HCT116 (cell line): ENCODE results near the gene MYOG. TPM values are rescaled to one million over a fixed set of nuclear protein-coding genes. Genes with fewer than 3 reads are reported as not detected.

ENCODE experiments used
- ATAC-seq: fragments of 200-7000 bp; cut with Tn5 transposase; 2 replicates; pipeline ENCODE4 v1.9.1; 2020; ENCODE audit warnings: mild to moderate bottlenecking, moderate library complexity
- BruUV-seq: library from RNA; stranded (reverse); fragments of 400-500 nt; replicated peaks from 2 replicates; lab custom pipeline; 2021; lab: Mats Ljungman, UMichigan
- CTCF ChIA-PET: fragments of 300-600 bp; sonication (Branson Sonifier 250); formaldehyde crosslinking; loops from one replicate; lab custom pipeline; 2021; ENCODE audit warnings: antibody characterized with exemption; lab: Charles Lee
- POLR2A ChIA-PET: fragments of 300-600, 350-600 bp; sonication (Branson Sonifier 250); formaldehyde crosslinking; loops from one replicate; lab custom pipeline; 2021; ENCODE audit warnings: antibody characterized with exemption; lab: Charles Lee
- RAD21 ChIA-PET, 2 experiments: fragments of 300-600 bp; sonication (Branson Sonifier 250); formaldehyde crosslinking; loops; one replicate each; lab custom pipeline; 2023; ENCODE audit warnings: low total read pairs in 2 of 2; ENCODE audit not compliant: uncharacterized antibody in 2 of 2, unreplicated experiment in 2 of 2, low non-redundant PET in 1 of 2; lab: Charles Lee
- DNase-seq: peaks from one replicate; pipeline ENCODE4 v3.0.0-alpha.2; 2010; ENCODE audit warnings: low read depth, low spot score
- H2AFZ ChIP-seq: fragments of 200-600 bp; shearing (Covaris generic), sonication (generic); 2 replicates; pipeline ENCODE4 v1.6.1; 2017; ENCODE audit warnings: low read depth, mixed run types, mixed read lengths, antibody characterized with exemption, low read length; ENCODE audit not compliant: poor library complexity, severe bottlenecking
- H3K27ac ChIP-seq: 2 replicates; pipeline ENCODE4 v1.5.1; 2012; ENCODE audit warnings: low read depth, low read length
- H3K27me3 ChIP-seq: fragments of 200-600 bp; sonication (generic); 2 replicates; pipeline ENCODE4 v1.6.1; 2016; ENCODE audit warnings: mixed run types, low read length, mixed read lengths; ENCODE audit not compliant: insufficient read depth
- H3K36me3 ChIP-seq, 2 experiments: fragments of 200-500 bp in 1 of 2; fragments of 200-600 bp in 1 of 2; sonication (Bioruptor generic) in 1 of 2; sonication (generic) in 1 of 2; 2 replicates each; pipeline versions ENCODE4 v1.5.1 to v1.6.1; 2014 to 2016; ENCODE audit warnings: low read length in 2 of 2, inconsistent platforms in 1 of 2, mixed read lengths in 1 of 2, mixed run types in 1 of 2; ENCODE audit not compliant: insufficient read depth in 2 of 2, control insufficient read depth in 1 of 2
- H3K4me1 ChIP-seq, 2 experiments: fragments of 200-600 bp in 1 of 2; sonication (generic) in 1 of 2; 2 replicates each; pipeline versions ENCODE4 v1.5.1 to v1.6.1; 2012 to 2017; ENCODE audit warnings: low read length in 2 of 2, inconsistent platforms in 1 of 2, mild to moderate bottlenecking in 1 of 2, mixed read lengths in 1 of 2, mixed run types in 1 of 2, moderate library complexity in 1 of 2; ENCODE audit not compliant: insufficient read depth in 2 of 2, control insufficient read depth in 1 of 2
- H3K4me2 ChIP-seq: fragments of 200-600 bp; sonication (generic); 2 replicates; pipeline ENCODE4 v1.6.1; 2017; ENCODE audit warnings: mixed run types, low read length, mixed read lengths
- H3K4me3 ChIP-seq, 2 experiments: fragments of 200-600 bp in 1 of 2; sonication (generic) in 1 of 2; replicated peaks in 1 of 2; 2 replicates each; pipeline ENCODE4 v1.5.1; 2011 to 2016; ENCODE audit warnings: low read length in 2 of 2, control low read depth in 1 of 2, low read depth in 1 of 2, mild to moderate bottlenecking in 1 of 2, mixed read lengths in 1 of 2, mixed run types in 1 of 2
- H3K79me2 ChIP-seq: fragments of 200-600 bp; sonication (generic); 2 replicates; pipeline ENCODE4 v1.6.1; 2017; ENCODE audit warnings: mild to moderate bottlenecking, mixed run types, low read length, moderate library complexity, mixed read lengths; ENCODE audit not compliant: insufficient read depth
- H3K9ac ChIP-seq: fragments of 200-600 bp; sonication (generic); 2 replicates; pipeline ENCODE4 v1.6.1; 2016; ENCODE audit warnings: low read length, mixed read lengths
- H3K9me2 ChIP-seq: fragments of 200-600 bp; sonication (generic), shearing (Covaris generic); 2 replicates; pipeline ENCODE4 v1.6.1; 2017; ENCODE audit warnings: mixed run types, mild to moderate bottlenecking, moderate library complexity; ENCODE audit not compliant: insufficient read depth
- H3K9me3 ChIP-seq, 2 experiments: fragments of 200-500 bp in 1 of 2; fragments of 200-600 bp in 1 of 2; sonication (Bioruptor generic) in 1 of 2; sonication (generic) in 1 of 2; 2 replicates each; pipeline ENCODE4 v1.6.1; 2014 to 2017; ENCODE audit warnings: low read length in 2 of 2, mixed read lengths in 2 of 2, inconsistent platforms in 1 of 2, low read depth in 1 of 2, mild to moderate bottlenecking in 1 of 2, mixed run types in 1 of 2, moderate library complexity in 1 of 2; ENCODE audit not compliant: control insufficient read depth in 1 of 2, insufficient read depth in 1 of 2
- H4K20me1 ChIP-seq: fragments of 200-600 bp; sonication (generic), shearing (Covaris generic); 2 replicates; pipeline ENCODE4 v1.6.1; 2017; ENCODE audit warnings: mixed run types, mild to moderate bottlenecking, moderate library complexity; ENCODE audit not compliant: insufficient read depth
- ELF1 ChIP-seq: IDR thresholded peaks from 2 replicates; pipeline ENCODE4 v1.6.1; 2012; ENCODE audit warnings: low read depth, borderline replicate concordance
- RAD21 ChIP-seq: IDR thresholded peaks from 2 replicates; pipeline ENCODE4 v1.6.1; 2012; ENCODE audit warnings: low read depth, mild to moderate bottlenecking
- SIN3A ChIP-seq: IDR thresholded peaks from 2 replicates; pipeline ENCODE4 v1.6.1; 2012; ENCODE audit warnings: low read depth
- ZNF274 ChIP-seq: fragments of 200-500 bp; sonication (Bioruptor generic); IDR thresholded peaks from 2 replicates; pipeline ENCODE4 v1.6.1; 2014; ENCODE audit warnings: mild to moderate bottlenecking, low read depth, low read length, inconsistent platforms
- intact Hi-C: fragments of 100-400 bp; cut with micrococcal nuclease; formaldehyde crosslinking; loops from 2 replicates; pipeline ENCODE4 v1.10.0; 2022
- total RNA-seq: library from RNA; stranded (reverse); gene quantifications from one replicate; pipeline ENCODE4 v1.2.1, GENCODE V29; 2021; ENCODE audit not compliant: unreplicated experiment
- TF ChIP-seq, protein P1 (sequence below), 3 experiments: fragments of 200-600 bp in 1 of 3; sonication (generic) in 1 of 3; IDR thresholded peaks in 2 of 3; conservative IDR thresholded peaks in 1 of 3; 2 replicates each; pipeline ENCODE4 v1.5.1; 2012 to 2017; ENCODE audit warnings: low read depth in 2 of 3, low read length in 2 of 3, antibody characterized with exemption in 1 of 3, borderline replicate concordance in 1 of 3, control low read depth in 1 of 3, mild to moderate bottlenecking in 1 of 3, mixed read lengths in 1 of 3, mixed run types in 1 of 3, moderate library complexity in 1 of 3; ENCODE audit not compliant: insufficient read depth in 1 of 3

Gene MYOG
- total RNA-seq, 1 experiment from 2014 or later, result not detected

- TF ChIP-seq, protein P1, sequence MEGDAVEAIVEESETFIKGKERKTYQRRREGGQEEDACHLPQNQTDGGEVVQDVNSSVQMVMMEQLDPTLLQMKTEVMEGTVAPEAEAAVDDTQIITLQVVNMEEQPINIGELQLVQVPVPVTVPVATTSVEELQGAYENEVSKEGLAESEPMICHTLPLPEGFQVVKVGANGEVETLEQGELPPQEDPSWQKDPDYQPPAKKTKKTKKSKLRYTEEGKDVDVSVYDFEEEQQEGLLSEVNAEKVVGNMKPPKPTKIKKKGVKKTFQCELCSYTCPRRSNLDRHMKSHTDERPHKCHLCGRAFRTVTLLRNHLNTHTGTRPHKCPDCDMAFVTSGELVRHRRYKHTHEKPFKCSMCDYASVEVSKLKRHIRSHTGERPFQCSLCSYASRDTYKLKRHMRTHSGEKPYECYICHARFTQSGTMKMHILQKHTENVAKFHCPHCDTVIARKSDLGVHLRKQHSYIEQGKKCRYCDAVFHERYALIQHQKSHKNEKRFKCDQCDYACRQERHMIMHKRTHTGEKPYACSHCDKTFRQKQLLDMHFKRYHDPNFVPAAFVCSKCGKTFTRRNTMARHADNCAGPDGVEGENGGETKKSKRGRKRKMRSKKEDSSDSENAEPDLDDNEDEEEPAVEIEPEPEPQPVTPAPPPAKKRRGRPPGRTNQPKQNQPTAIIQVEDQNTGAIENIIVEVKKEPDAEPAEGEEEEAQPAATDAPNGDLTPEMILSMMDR (IDR thresholded peaks at IDR 0.05 in 2 of 3, conservative IDR thresholded peaks at IDR 0.05 in 1 of 3; ENCODE audit: borderline replicate concordance in 1 of 3, insufficient read depth in 1 of 3, low read depth in 2 of 3, low read length in 2 of 3), result no peak
- TF ChIP-seq RAD21 (no peak), ZNF274 (no peak)
Observed at GRCh38 chr1:203066965-203067364, 18.8 kb downstream of the MYOG start (continued).

GRCh38 chr1:203065986-203066385 is 19.8 kb downstream of the MYOG start:
- Histone ChIP-seq H3K4me3 (no peak overlapping the region), H3K9me2 (no peaks in the 10 kb centered on the region)
- no peak for TF ChIP-seq SIN3A
- TF ChIP-seq, all 23 proteins: peak for 0
- no peak overlapping the region for H3K4me2 ChIP-seq
- no peaks in the 10 kb centered on the region for H4K20me1 ChIP-seq
- H3K4me1 ChIP-seq, result no peaks in the 10 kb centered on the region
- intact Hi-C loops, result no loop called here
- no peaks in the 10 kb centered on the region for H3K9me3 ChIP-seq
- ATAC-seq (no peak), DNase-seq (no peak)
- POLR2A ChIA-PET, result no interaction called here
- no peak overlapping the region for H3K27ac ChIP-seq
- H2AFZ ChIP-seq, result no peak overlapping the region
- CTCF ChIA-PET, result interaction anchor here (0.8 kb wide), 1 partner anchor 27 kb away, joined by 3 read pairs; no protein-coding TSS in a partner anchor
- H3K79me2 ChIP-seq, result no peaks in the 10 kb centered on the region
- no TSS peak for BruUV-seq
- no peaks in the 10 kb centered on the region for H3K27me3 ChIP-seq
- no peak overlapping the region for H3K9ac ChIP-seq
- RAD21 ChIA-PET, result no interaction called here
- no peaks in the 10 kb centered on the region for H3K36me3 ChIP-seq

DNA sequence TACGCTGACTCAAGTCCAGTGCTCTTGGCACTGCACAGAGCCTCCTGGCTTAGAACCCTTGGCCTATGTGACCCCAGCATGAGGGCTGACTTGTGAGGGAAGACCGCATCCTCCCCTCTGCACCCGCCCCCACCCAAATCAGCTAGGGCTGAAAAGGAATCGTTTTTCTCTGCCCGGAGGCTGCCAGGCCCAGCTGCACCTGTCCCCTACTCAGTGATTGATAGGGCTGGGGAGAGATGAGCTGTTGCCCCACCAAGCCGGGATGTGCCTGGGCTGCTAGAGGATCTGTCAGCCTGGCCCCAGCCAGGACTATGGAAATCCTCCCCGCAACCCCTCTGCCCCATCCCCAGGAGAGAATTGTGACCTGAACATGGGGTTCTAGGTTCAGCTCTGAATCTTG is 20.6 kb downstream of the MYOG start:
- ChIA-PET CTCF (interaction anchor here (0.7 kb wide), 1 partner anchor 877 kb away, joined by 3 read pairs; no protein-coding TSS in a partner anchor), POLR2A (no interaction called here), RAD21 (no interaction called here)
- intact Hi-C loops, result no loop called here
- no peaks in the 10 kb centered on the region for H3K27me3 ChIP-seq
- no peaks in the 10 kb centered on the region for H3K9me3 ChIP-seq
- H3K27ac ChIP-seq, result no peak overlapping the region
- no peak for TF ChIP-seq ELF1
- H3K9me2 ChIP-seq, result no peaks in the 10 kb centered on the region
- ATAC-seq, result no peak
- H3K79me2 ChIP-seq, result no peaks in the 10 kb centered on the region
- H3K4me3 ChIP-seq, result no peak overlapping the region
- no peaks in the 10 kb centered on the region for H3K4me1 ChIP-seq
- no peak overlapping the region for H3K4me2 ChIP-seq
- no TSS peak for BruUV-seq
- H3K9ac ChIP-seq, result no peak overlapping the region
- no peaks in the 10 kb centered on the region for H3K36me3 ChIP-seq
- DNase-seq, result no peak
- no peak overlapping the region for H2AFZ ChIP-seq
- H4K20me1 ChIP-seq, result no peaks in the 10 kb centered on the region
